HG03196 (cell line): ENCODE measurements around the gene LRMDA.
"Not testable (repeated sequence)": the region's sequence is repeated elsewhere in the genome, so short reads cannot be mapped to it uniquely, and the experiment has no call there.

Experiments used
- ATAC-seq: cut with Tn5 transposase; IDR thresholded peaks from one replicate; pipeline ENCODE4 v1.9.1; 2021; ENCODE audit not compliant: unreplicated experiment

Gene LRMDA

GRCh38 chr10:76052682-76053503 is 621.5 kb downstream of the LRMDA start:
- ATAC-seq, result no peak

- ATAC-seq, result no peak
Measured at GRCh38 chr10:76055466-76055865, 624.0 kb downstream of the LRMDA start.

DNA sequence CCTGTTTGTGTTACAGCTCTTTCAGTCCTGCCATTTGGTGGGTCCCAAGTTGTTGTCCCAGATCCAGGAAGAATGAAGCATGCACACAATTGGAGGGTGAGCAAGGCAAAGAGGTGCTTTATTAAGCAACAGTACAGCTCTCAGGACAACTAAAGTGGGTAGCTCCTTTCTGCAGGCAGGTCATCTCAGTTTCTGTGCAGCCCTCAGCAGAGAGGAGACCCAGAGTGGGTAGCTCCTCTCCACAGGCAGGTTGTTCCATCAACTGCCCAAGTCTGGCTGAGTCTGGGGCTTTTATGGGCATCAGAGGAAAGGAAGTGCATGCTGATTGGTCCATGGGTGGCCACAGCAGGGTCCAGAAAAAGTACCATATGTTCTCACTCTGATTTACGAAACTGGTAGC is 624.5 kb downstream of the LRMDA start:
- ATAC-seq, result no peak

- ATAC-seq, result not testable (repeated sequence)
Measured at GRCh38 chr10:76060993-76061392, 629.6 kb downstream of the LRMDA start.

DNA sequence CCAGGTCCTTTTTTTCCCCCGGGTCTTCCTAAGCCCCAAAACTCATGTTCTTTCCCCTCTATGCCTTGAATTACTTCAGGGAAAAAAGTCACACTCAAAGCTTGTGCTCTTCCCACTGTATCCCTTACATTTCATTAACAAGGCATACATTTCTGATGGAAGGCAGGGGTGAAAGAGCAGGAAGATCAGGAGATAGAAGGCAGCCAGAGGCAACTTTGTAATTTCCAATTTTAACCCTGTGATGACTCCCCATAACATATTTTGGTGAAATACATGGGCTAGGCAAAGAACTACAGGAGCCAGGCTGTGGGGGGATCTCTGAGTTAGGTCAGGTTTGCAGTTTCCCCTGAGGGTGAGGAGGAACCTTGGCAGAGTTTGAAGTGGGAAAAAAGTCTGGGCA is 635.0 kb downstream of the LRMDA start:
- no peak for ATAC-seq

DNA sequence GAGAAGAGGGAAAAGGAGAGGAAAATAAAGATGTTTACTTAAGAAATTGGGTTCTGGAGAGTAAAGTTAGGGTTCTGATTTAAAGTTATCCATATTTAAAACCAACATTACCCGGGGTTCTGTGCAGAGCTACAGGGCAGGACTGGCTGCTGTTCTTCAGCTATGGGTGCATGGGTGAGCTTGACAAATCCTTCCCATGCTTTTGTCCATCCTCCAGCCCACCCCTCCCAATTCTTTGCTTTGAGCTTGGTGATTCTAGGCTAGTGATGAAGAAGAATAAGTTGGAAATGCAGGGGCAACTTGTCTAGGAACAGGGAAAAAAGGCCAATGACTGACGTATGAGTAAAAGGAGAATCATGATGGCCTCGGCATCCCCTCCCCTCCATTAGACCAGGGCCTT is 636.0 kb downstream of the LRMDA start:
- no peak for ATAC-seq

- ATAC-seq, result no peak
Measured at GRCh38 chr10:76068856-76069255, 637.4 kb downstream of the LRMDA start.

GRCh38 chr10:76070916-76071315 is 639.5 kb downstream of the LRMDA start:
- ATAC-seq, result no peak

DNA sequence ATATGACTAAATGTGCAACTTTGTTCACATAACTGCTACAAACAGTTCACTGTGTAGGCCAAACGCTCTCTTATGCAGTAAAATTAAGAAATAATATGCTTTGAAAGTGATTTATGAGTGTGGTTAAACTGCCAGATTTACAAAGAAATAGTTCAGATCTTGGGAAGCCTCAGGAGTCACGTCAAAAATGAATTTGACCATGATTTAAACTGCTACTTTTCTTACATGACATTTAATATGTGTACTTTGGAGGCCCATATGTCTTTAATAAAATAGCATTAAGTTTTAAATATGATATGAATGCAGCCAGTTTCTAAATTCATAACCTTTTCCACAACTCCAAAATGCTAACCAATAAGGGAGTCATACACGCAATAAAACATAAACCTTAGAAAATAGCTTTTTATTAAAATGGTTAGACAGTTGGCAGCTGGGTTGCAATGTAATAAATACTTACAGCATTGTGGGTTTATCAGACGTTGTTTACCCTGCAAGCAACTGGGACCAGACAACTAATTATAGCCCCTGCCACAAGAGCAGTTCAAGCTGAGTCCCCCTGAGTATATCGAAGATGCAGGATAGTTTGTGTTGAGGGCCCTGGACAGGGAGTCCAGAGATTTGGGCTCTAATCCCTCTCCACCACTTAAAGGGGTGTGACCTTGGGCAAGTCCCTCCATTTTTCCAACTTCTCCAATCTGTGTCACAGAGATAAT is 640.4 kb downstream of the LRMDA start:
- no peak for ATAC-seq

DNA sequence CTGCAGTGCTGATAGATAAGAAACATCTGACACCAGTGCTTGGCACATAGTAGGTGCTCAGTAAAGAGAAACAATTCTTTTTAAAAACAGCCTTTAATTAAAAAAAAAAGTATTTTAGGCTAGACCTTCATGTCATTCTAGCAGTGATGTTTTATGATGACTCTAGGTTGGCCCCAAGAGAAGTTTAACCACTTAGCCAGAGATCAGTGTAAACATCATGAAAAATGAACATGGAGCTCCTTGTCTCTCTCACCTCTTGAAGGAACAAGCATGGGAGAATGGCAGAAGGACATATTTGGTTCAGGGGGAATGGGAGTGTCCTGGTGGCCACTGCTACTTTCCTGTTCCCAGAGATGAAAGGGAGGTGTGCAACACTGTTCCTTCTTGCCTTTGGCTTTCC is 641.0 kb downstream of the LRMDA start:
- ATAC-seq, result no peak

DNA sequence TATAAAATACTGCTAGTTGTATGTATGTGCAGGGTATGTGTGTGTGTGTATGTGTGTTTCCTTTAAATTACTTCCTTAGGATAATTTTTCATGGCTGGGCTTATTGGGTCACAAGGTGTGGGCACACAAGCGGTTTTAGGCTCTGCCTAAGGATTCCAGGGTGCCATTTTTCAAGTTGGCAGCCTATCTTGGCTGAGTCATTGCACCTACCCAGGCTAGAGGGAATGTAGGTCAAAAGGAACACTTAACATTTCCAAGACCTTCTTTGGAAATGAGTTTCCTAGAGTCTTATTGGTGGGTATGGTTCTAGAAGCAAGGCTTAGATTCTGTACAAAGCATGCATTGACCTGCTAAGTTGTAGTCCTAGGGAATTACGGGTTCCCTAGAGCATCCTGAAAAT is 642.1 kb downstream of the LRMDA start:
- ATAC-seq, result no peak

GRCh38 chr10:76074659-76075058 is 643.2 kb downstream of the LRMDA start:
- ATAC-seq, result no peak

DNA sequence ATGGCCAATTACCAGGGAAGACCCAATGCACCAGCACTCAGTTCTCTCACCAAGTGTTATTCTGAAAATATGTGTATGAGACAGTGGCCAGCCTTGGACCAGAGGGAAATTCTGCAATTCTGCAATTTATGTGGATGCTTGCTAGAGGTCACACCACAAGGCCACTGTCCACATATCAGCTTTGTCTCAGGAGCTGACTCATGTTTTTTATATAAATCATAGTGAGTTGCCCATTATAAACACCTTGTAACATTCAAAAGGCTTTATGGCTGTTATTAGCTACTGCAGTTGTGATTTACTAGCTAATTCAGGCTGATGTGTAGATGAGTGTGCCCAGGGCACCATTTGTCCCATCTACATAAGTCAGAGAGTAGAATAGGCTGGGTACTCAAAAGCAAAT is 649.0 kb downstream of the LRMDA start:
- ATAC-seq, result no peak

GRCh38 chr10:76080991-76081390 is 649.6 kb downstream of the LRMDA start:
- ATAC-seq, result no peak

GRCh38 chr10:76082232-76082631 is 650.8 kb downstream of the LRMDA start:
- no peak for ATAC-seq

- ATAC-seq, result no peak
Measured at GRCh38 chr10:76082956-76083355, 651.5 kb downstream of the LRMDA start.

DNA sequence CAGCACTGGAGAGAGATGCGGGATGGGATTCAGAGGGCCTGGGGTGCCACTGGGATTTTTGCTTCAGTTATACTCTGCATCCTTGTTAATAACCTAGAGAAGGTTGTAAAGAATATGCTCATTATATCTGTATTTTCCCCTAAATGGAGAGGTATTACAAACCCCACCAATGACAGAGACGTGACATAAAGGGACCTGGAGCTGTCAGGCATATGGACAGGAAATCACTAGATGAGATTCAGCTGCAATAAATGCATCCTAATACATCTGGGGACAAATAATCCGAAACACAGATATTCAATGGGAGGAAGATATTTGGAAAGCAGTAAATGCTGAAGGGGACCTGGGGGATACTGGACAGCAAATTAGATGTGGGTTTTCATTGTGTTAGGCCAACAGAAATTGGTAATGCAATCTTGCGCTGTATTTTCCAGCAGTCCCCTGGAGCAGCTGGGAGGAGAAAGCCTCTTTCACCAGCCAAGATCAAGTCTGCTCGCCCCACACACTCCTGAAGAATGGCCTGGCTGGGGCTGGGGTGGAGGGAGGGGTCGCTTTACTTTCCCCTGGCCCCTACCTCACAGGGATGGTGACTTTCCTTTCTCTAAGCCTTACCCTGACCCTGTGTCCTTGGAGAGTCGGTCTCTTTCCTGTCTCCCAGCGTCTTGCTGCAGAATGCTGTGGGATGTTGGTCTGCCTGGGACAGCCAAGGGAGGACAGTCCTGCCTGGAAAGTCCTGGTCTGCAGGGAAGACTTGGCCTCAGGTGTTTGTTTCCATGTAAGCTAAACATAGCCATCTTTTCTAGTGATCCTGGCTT is 653.8 kb downstream of the LRMDA start:
- no peak for ATAC-seq

DNA sequence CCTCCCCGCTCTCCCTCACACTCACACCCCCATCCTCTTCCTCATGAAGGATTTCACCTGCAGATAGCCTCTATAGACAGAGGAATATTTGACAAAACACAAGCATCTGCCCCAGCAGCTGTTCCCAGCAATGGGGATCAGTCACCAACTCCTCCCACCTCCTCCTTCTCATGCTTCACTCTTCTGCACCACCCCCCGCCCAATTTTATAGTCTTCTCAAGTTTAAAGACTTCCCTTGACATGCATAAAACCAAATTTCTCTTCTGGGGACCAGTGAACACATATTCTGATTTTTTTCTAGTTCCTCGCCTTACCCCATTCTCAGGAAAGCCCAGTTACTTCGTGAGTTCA is 654.4 kb downstream of the LRMDA start:
- no peak for ATAC-seq

DNA sequence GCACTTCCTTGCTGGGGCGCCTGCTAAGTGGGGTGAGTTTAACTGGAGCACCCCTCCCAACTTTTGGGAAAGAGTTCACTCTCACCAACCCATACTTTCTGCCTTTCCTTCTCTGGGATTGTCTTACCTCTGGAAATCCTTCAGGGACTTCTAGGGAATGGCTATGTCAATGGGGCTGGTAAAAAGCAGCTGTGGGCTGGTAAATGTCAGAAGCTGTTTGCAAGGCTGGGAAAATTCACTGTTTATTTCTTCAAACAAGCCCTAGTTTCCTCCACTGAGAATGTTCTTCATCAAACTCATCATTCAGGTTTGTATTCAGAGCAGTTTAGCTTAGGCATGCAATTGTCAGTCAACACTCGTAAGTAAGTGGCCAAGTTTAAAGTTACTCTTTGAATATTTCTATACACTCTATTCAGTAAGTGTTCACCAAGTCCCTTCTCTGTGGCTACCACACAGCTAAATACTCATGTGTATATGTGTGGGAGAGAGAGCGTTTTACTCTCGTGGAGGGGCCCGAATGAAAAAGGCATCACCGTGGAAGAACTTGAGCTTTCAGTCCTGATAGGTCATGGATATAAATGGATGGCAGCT is 654.8 kb downstream of the LRMDA start:
- ATAC-seq, result no peak

DNA sequence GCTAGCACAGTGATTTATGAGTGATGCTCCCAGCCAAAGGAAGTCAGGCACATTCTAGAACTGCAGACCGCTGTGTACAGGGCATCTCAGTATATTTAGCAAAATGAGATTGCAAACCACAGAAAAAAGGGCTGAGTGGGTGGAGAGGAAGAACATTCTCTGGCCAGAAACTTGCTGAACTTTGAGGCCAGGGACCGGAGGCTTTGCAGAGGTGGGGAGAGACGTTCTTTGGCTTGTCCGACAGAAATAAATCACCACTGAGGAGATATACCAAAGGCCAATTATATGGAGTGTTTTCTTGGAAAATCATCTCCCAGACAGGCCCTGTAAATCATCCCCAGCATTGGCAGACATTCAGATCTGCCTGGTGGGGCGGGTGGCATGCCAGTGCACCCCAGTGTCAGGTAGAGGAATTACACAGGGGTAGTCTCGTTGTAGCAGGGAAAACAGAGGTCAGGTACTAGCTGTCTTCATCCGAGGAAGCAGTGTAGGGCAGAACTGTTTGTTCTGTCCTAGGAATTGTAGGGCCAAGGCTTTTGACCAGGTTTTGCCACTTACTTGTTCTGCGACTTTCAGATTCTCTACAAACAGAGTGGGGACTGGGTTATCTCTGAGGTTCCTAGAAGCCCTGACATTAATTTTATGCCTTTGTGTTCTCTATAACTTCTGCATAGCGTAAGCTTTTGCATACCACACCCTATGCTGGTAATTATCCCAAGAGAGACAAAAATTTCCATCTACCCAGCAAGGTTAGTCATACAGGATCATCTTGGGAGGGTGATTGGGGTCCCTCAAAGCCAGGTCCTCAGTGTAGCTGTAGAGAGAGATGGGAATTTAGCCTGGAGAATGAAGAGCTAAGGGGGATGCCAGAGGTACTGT is 655.6 kb downstream of the LRMDA start:
- no peak for ATAC-seq
